Hindlimb muscle (tissue), 1 donor: ENCODE results near the gene IL1RAPL2. TPM values are rescaled to one million over a fixed set of nuclear protein-coding genes. Genes with fewer than 3 reads are reported as not detected.
"Not testable (repeated sequence)": the region's sequence is repeated elsewhere in the genome, so short reads cannot be mapped to it uniquely, and the experiment has no call there.

Source experiments
- DNase-seq: peaks from one replicate; pipeline ENCODE4 v3.0.0-alpha.2; 2013
- polyA plus RNA-seq: library from polyadenylated mRNA; unstranded; fragments of 120-200 nt; gene quantifications from one replicate; pipeline ENCODE4 v1.2.1, GENCODE V29; 2013; ENCODE audit not compliant: insufficient read length

IL1RAPL2 gene
- polyA plus RNA-seq = 1.8 TPM

- peak; percentile 43 for DNase-seq
Observed at GRCh38 chrX:104565791-104566680, at the start of gene IL1RAPL2. IL1RAPL2 (plus strand) TSS chrX:104566199.

- DNase-seq = no peak
Observed at GRCh38 chrX:104522386-104522785, 43.6 kb upstream of the IL1RAPL2 start.

GRCh38 chrX:104523858-104524257 lies 42.1 kb upstream of the IL1RAPL2 start:
- no peak for DNase-seq

GRCh38 chrX:104539081-104539480 lies 26.9 kb upstream of the IL1RAPL2 start:
- DNase-seq = no peak

- not testable (repeated sequence) for DNase-seq
Observed at GRCh38 chrX:104542447-104542846, 23.6 kb upstream of the IL1RAPL2 start.

- no peak for DNase-seq
Observed at GRCh38 chrX:104564335-104564734, 1.7 kb upstream of the IL1RAPL2 start.

- no peak for DNase-seq
Observed at GRCh38 chrX:104564921-104565703, 887 bp upstream of the IL1RAPL2 start.

- DNase-seq = peak; percentile 40
Observed at GRCh38 chrX:104566681-104567501, 892 bp downstream of the IL1RAPL2 start.

GRCh38 chrX:104567506-104567905 lies 1.5 kb downstream of the IL1RAPL2 start:
- no peak for DNase-seq

- DNase-seq = no peak
Observed at GRCh38 chrX:104568304-104568915, 2.4 kb downstream of the IL1RAPL2 start.

- DNase-seq = no peak
Observed at GRCh38 chrX:104618106-104618895, 52.3 kb downstream of the IL1RAPL2 start.

GRCh38 chrX:104621781-104622180 lies 55.8 kb downstream of the IL1RAPL2 start:
- DNase-seq = no peak

GRCh38 chrX:104641176-104641575 lies 75.2 kb downstream of the IL1RAPL2 start:
- no peak for DNase-seq

- no peak for DNase-seq
Observed at GRCh38 chrX:104647084-104647483, 81.1 kb downstream of the IL1RAPL2 start.

GRCh38 chrX:104659005-104659744 lies 93.2 kb downstream of the IL1RAPL2 start:
- DNase-seq = no peak

- DNase-seq = no peak
Observed at GRCh38 chrX:104660092-104660491, 94.1 kb downstream of the IL1RAPL2 start.

GRCh38 chrX:104662694-104663093 lies 96.7 kb downstream of the IL1RAPL2 start:
- no peak for DNase-seq

GRCh38 chrX:104665691-104666090 lies 99.7 kb downstream of the IL1RAPL2 start:
- DNase-seq = no peak

GRCh38 chrX:104668550-104668949 lies 102.6 kb downstream of the IL1RAPL2 start:
- DNase-seq = peak; percentile 18

GRCh38 chrX:104669063-104669462 lies 103.1 kb downstream of the IL1RAPL2 start:
- DNase-seq = no peak

- no peak for DNase-seq
Observed at GRCh38 chrX:104670051-104670450, 104.1 kb downstream of the IL1RAPL2 start.
